Trophoblast cell (in vitro differentiated cells and primary cell): ENCODE results near the gene CYSTM1.
A peak's percentile ranks its signal among the peaks of the same experiment; 100 is the strongest.

Experiments used
- DNase-seq, 2 donors: peaks; one replicate each; pipeline ENCODE4 v3.0.0-alpha.2; 2016
- H2AFZ ChIP-seq: 2 replicates; pipeline ENCODE4 v1.6.1; 2013; ENCODE audit warnings: low read length, moderate library complexity, mild to moderate bottlenecking; ENCODE audit not compliant: insufficient read depth, poor library complexity
- H2AK5ac ChIP-seq: 2 replicates; pipeline ENCODE4 v1.6.1; 2013; ENCODE audit warnings: mild to moderate bottlenecking, low read length
- H2BK120ac ChIP-seq: 2 replicates; pipeline ENCODE4 v1.6.1; 2013; ENCODE audit warnings: low read length, mild to moderate bottlenecking, moderate library complexity; ENCODE audit not compliant: insufficient read depth, poor library complexity
- H2BK12ac ChIP-seq: 2 replicates; pipeline ENCODE4 v1.6.1; 2013; ENCODE audit warnings: mild to moderate bottlenecking, low read length, moderate library complexity
- H2BK5ac ChIP-seq: 2 replicates; pipeline ENCODE4 v1.6.1; 2013; ENCODE audit warnings: low read length, low read depth, moderate library complexity, mild to moderate bottlenecking; ENCODE audit not compliant: poor library complexity
- H3K14ac ChIP-seq: 2 replicates; pipeline ENCODE4 v1.6.1; 2013; ENCODE audit warnings: mild to moderate bottlenecking, low read length
- H3K18ac ChIP-seq: 2 replicates; pipeline ENCODE4 v1.6.1; 2013; ENCODE audit warnings: mild to moderate bottlenecking, low read length
- H3K23ac ChIP-seq: 2 replicates; pipeline ENCODE4 v1.6.1; 2013; ENCODE audit warnings: low read length
- H3K27ac ChIP-seq: 2 replicates; pipeline ENCODE4 v1.5.1; 2013; ENCODE audit warnings: low read depth, mild to moderate bottlenecking, inconsistent platforms, low read length, moderate library complexity
- H3K27me3 ChIP-seq: 2 replicates; pipeline ENCODE4 v1.6.1; 2013; ENCODE audit warnings: inconsistent platforms, mild to moderate bottlenecking, low read length, moderate library complexity; ENCODE audit not compliant: insufficient read depth
- H3K36me3 ChIP-seq, 2 experiments: 1 replicate in 1 of 2; 2 replicates in 1 of 2; pipeline ENCODE4 v1.6.1; 2013; ENCODE audit warnings: low read length in 2 of 2, mild to moderate bottlenecking in 2 of 2, moderate library complexity in 1 of 2; ENCODE audit not compliant: insufficient read depth in 2 of 2, control insufficient read depth in 1 of 2
- H3K4ac ChIP-seq: 2 replicates; pipeline ENCODE4 v1.6.1; 2013; ENCODE audit warnings: low read depth, mild to moderate bottlenecking, low read length, moderate library complexity
- H3K4me1 ChIP-seq, 2 experiments: 1 replicate in 1 of 2; 2 replicates in 1 of 2; pipeline ENCODE4 v1.6.1; 2013; ENCODE audit warnings: low read length in 2 of 2, mild to moderate bottlenecking in 2 of 2, moderate library complexity in 1 of 2; ENCODE audit not compliant: insufficient read depth in 2 of 2, control insufficient read depth in 1 of 2
- H3K4me2 ChIP-seq: 2 replicates; pipeline ENCODE4 v1.6.1; 2013; ENCODE audit warnings: inconsistent platforms, mild to moderate bottlenecking, low read length, moderate library complexity
- H3K4me3 ChIP-seq: 2 replicates; pipeline ENCODE4 v1.5.1; 2013; ENCODE audit warnings: mild to moderate bottlenecking, low read depth, low read length, inconsistent platforms
- H3K79me1 ChIP-seq: one replicate; pipeline ENCODE4 v1.6.1; 2013; ENCODE audit warnings: low read length
- H3K79me2 ChIP-seq: 2 replicates; pipeline ENCODE4 v1.6.1; 2013; ENCODE audit warnings: low read length, mild to moderate bottlenecking; ENCODE audit not compliant: control insufficient read depth, insufficient read depth, poor library complexity
- H3K9ac ChIP-seq: 2 replicates; pipeline ENCODE4 v1.6.1; 2013; ENCODE audit warnings: mild to moderate bottlenecking, low read length
- H3K9me3 ChIP-seq: 2 replicates; pipeline ENCODE4 v1.6.1; 2013; ENCODE audit warnings: low read depth, mild to moderate bottlenecking, control low read depth, inconsistent platforms, low read length; ENCODE audit not compliant: insufficient read depth
- H4K12ac ChIP-seq: 2 replicates; pipeline ENCODE4 v1.6.1; 2013; ENCODE audit warnings: low read depth, mild to moderate bottlenecking, low read length, moderate library complexity
- H4K8ac ChIP-seq: 2 replicates; pipeline ENCODE4 v1.6.1; 2013; ENCODE audit warnings: low read depth, mild to moderate bottlenecking, low read length, moderate library complexity
- H4K91ac ChIP-seq: one replicate; pipeline ENCODE4 v1.6.1; 2013; ENCODE audit warnings: low read depth, mild to moderate bottlenecking, low read length, moderate library complexity
- WGBS: extraction: QIAGEN DNeasy Blood & Tissue Kit; methylation state at CpG from one replicate; pipeline ENCODE4 v1.1.7; 2013; ENCODE audit warnings: missing lambda C conversion rate; ENCODE audit not compliant: insufficient read length, insufficient coverage; ENCODE audit errors: extremely low coverage; 5-methylcytosine and 5-hydroxymethylcytosine counted together

The CYSTM1 gene

DNA sequence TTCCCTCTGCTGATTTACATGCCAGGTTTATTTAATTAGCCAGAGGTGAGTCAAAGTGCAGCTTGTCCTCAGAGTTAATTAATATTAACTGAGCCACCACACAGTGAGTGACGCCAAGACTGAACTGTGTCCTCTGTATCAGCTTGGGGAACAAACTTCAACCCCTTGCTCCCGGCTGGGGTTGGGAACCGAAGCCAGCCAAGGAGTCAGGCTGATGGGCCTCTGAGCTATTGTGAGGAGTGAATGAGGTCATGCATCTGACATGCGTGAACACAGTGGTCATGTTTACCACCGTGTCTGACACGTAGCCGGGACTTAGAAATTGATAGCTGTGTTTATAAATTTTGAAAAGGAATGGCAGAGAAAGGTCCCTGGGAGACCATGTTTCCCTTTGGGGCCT lies 32.1 kb upstream of the CYSTM1 start:
- no peak overlapping the region for H4K8ac ChIP-seq
- H3K14ac ChIP-seq: no peak overlapping the region
- H3K9ac ChIP-seq: no peak overlapping the region
- no peaks in the 10 kb centered on the region for H3K9me3 ChIP-seq
- no peak overlapping the region for H2BK120ac ChIP-seq
- no peaks in the 10 kb centered on the region for H3K36me3 ChIP-seq
- no peak overlapping the region for H2BK5ac ChIP-seq
- no peak overlapping the region for H4K91ac ChIP-seq
- no CpG with 5 or more reads among the region's 7 CpGs for WGBS
- H3K27ac ChIP-seq: no peak overlapping the region
- H3K79me2 ChIP-seq: no peaks in the 10 kb centered on the region
- DNase-seq: no peak
- H3K4me2 ChIP-seq: no peak overlapping the region
- no peak overlapping the region for H3K18ac ChIP-seq
- no peak overlapping the region for H3K4ac ChIP-seq
- no peak overlapping the region for H3K23ac ChIP-seq
- H2AFZ ChIP-seq: no peak overlapping the region
- H3K79me1 ChIP-seq: no peaks in the 10 kb centered on the region
- no peak overlapping the region for H2BK12ac ChIP-seq
- H3K4me1 ChIP-seq: peaks cover 6% of the 10 kb centered on the region in 2 experiments
- no peak overlapping the region for H2AK5ac ChIP-seq
- H3K27me3 ChIP-seq: peaks cover 22% of the 10 kb centered on the region
- H4K12ac ChIP-seq: no peak overlapping the region
- no peak overlapping the region for H3K4me3 ChIP-seq

GRCh38 chr5:140143521-140144258 lies 31.3 kb upstream of the CYSTM1 start:
- H4K91ac ChIP-seq: no peak overlapping the region
- no CpG with 5 or more reads among the region's 3 CpGs for WGBS
- no peak overlapping the region for H2BK12ac ChIP-seq
- H3K18ac ChIP-seq: no peak overlapping the region
- no peak overlapping the region for H3K23ac ChIP-seq
- H3K9me3 ChIP-seq: no peaks in the 10 kb centered on the region
- H2BK120ac ChIP-seq: no peak overlapping the region
- DNase-seq: no peak
- no peak overlapping the region for H4K8ac ChIP-seq
- no peak overlapping the region for H2AFZ ChIP-seq
- H4K12ac ChIP-seq: no peak overlapping the region
- peaks cover 24% of the 10 kb centered on the region for H3K27me3 ChIP-seq
- no peaks in the 10 kb centered on the region for H3K79me1 ChIP-seq
- peaks cover 6% of the 10 kb centered on the region in 2 experiments for H3K4me1 ChIP-seq
- no peak overlapping the region for H2AK5ac ChIP-seq
- no peak overlapping the region for H3K14ac ChIP-seq
- no peak overlapping the region for H3K4ac ChIP-seq
- H3K79me2 ChIP-seq: no peaks in the 10 kb centered on the region
- no peak overlapping the region for H3K9ac ChIP-seq
- H3K27ac ChIP-seq: no peak overlapping the region
- H3K36me3 ChIP-seq: no peaks in the 10 kb centered on the region
- H3K4me3 ChIP-seq: no peak overlapping the region
- no peak overlapping the region for H2BK5ac ChIP-seq
- H3K4me2 ChIP-seq: no peak overlapping the region

- H2BK120ac ChIP-seq: no peak overlapping the region
- no peak overlapping the region for H3K18ac ChIP-seq
- no peaks in the 10 kb centered on the region for H3K79me2 ChIP-seq
- H3K79me1 ChIP-seq: no peaks in the 10 kb centered on the region
- no peak overlapping the region for H2BK5ac ChIP-seq
- no peak overlapping the region for H3K4ac ChIP-seq
- H4K8ac ChIP-seq: no peak overlapping the region
- H3K4me3 ChIP-seq: no peak overlapping the region
- DNase-seq: no peak
- no peak overlapping the region for H2AK5ac ChIP-seq
- peaks cover 6 to 9% of the 10 kb centered on the region in 2 experiments for H3K4me1 ChIP-seq
- no peaks in the 10 kb centered on the region for H3K36me3 ChIP-seq
- H3K27ac ChIP-seq: no peak overlapping the region
- no peak overlapping the region for H3K14ac ChIP-seq
- no peak overlapping the region for H4K12ac ChIP-seq
- no peak overlapping the region for H3K23ac ChIP-seq
- H3K27me3 ChIP-seq: peaks cover 24% of the 10 kb centered on the region
- H3K9me3 ChIP-seq: no peaks in the 10 kb centered on the region
- no peak overlapping the region for H2AFZ ChIP-seq
- H4K91ac ChIP-seq: no peak overlapping the region
- H2BK12ac ChIP-seq: no peak overlapping the region
- H3K9ac ChIP-seq: no peak overlapping the region
- no peak overlapping the region for H3K4me2 ChIP-seq
- no CpG with 5 or more reads among the region's 3 CpGs for WGBS
Measured at GRCh38 chr5:140145256-140145655, 29.7 kb upstream of the CYSTM1 start.

- DNase-seq: peak; percentile 20 to 47
- Histone ChIP-seq H3K14ac (no peak overlapping the region), H2BK12ac (no peak overlapping the region), H2AFZ (no peak overlapping the region), H3K27me3 (peaks cover 24% of the 10 kb centered on the region), H3K4me2 (peak overlapping the region; percentile 45), H3K36me3 (no peaks in the 10 kb centered on the region), H3K18ac (no peak overlapping the region), H2AK5ac (no peak overlapping the region), H2BK120ac (no peak overlapping the region), H3K27ac (no peak overlapping the region), H2BK5ac (no peak overlapping the region), H3K79me1 (no peaks in the 10 kb centered on the region), H4K12ac (no peak overlapping the region), H3K9me3 (no peaks in the 10 kb centered on the region), H4K8ac (no peak overlapping the region), H3K4ac (no peak overlapping the region), H4K91ac (no peak overlapping the region), H3K4me3 (no peak overlapping the region), H3K79me2 (no peaks in the 10 kb centered on the region), H3K4me1 (peaks cover 6 to 10% of the 10 kb centered on the region in 2 experiments), H3K9ac (no peak overlapping the region), H3K23ac (no peak overlapping the region)
- WGBS: no CpG with 5 or more reads among the region's 64 CpGs
Measured at GRCh38 chr5:140145818-140146522, 29.0 kb upstream of the CYSTM1 start.
